EL (cell line): ENCODE results near the gene MICAL2.

Experiments
- DNase-seq: peaks from one replicate; pipeline ENCODE4 v3.0.0-alpha.2; 2016

The MICAL2 gene

GRCh38 chr11:12278766-12279671, 168.6 kb downstream of the MICAL2 start:
- DNase-seq = no peak

DNA sequence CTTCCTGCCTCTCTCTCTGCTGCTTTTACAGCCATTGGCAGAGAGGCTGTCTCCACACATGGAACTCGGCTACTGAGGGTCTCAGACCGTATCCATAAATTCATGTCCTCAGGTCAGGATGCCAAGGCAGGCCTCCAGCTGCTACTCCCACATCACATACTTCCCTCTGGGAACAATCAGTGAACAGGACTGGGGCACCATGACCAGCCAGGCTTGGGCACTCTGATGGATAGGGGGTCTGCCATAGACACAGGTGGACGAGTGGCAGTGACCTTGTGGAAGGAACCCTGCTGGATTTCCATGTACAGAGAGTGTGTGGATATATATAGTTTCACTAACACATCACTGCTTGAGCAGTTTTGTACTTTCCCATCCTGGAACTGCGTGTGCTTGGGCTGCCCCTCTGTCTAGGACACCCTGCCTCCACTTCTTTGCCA, 169.3 kb downstream of the MICAL2 start:
- DNase-seq = no peak

DNA sequence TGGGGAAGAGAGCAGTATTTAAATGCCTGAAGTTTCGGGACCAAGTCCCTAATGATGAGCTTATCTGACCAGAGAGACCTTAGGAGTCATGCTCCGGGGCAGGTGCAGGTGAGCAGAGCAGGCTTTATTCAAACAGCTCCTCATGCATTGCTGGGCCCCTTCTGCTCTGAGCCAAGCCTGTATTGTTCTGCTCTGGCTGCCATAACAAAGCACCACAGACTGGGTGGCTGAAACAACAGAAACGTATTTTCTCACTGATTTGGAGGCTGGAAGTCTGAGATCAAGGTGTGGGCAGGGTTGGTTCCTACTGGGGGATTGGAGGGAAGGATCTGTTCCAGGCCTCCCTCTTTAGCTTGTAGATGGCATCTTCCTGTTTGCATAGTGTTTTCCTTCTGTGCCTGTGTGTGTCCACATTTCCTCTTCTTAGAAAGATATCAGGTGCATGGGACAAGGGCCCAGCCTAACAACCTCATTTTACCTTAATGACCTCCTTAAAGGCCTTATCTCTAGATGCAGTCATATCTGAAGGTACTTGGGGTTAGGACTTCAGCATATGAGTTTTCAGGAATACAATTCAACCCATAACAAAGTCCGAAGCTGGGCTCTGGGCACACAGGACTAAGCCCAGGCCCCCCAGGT, 169.9 kb downstream of the MICAL2 start:
- DNase-seq = no peak

GRCh38 chr11:12280838-12281565, 170.6 kb downstream of the MICAL2 start:
- no peak for DNase-seq

DNA sequence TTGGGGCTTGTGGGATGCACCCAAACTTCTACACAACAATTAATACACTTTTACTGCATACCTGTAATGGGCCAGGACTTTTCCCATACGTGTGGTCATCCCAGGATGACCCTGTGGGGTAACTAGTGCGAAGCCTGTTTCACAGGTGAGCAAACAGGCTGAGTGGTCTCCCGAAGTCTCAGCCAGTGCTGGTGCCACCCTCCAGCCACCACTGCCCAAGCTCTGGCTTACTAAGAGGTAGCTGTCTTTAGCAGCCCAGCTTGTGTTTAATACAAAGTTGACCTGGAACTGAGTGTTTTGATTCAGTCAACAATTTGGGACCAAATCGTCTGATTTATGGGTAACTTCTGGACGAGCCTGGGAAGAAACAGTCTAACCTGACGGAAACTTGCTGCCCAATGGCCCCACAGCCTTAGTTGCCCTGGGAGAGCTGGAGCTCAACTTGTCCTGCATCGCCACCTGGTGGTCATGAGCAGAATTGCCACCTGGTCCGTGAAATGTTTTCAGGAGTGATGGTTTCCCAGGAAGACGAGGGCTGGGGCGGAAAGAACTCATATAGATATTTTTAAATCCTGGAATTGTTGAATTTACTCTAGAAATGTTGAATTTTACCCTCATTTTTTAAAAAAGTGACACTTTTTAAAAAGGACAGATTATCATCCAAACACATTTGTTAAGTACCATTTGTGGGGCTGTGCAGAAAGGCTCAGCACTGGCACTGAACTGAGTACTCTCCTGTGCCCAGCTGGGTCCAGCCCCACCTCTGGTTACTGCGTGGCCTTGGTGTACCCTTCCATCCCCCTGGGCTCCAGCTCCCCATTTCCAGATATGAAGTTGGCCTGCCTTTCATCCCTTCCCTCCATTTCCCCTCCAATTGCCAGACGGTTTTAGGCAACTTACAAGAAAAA, 171.4 kb downstream of the MICAL2 start:
- DNase-seq = peak; percentile 83

GRCh38 chr11:12282676-12283075, 172.3 kb downstream of the MICAL2 start:
- no peak for DNase-seq

DNA sequence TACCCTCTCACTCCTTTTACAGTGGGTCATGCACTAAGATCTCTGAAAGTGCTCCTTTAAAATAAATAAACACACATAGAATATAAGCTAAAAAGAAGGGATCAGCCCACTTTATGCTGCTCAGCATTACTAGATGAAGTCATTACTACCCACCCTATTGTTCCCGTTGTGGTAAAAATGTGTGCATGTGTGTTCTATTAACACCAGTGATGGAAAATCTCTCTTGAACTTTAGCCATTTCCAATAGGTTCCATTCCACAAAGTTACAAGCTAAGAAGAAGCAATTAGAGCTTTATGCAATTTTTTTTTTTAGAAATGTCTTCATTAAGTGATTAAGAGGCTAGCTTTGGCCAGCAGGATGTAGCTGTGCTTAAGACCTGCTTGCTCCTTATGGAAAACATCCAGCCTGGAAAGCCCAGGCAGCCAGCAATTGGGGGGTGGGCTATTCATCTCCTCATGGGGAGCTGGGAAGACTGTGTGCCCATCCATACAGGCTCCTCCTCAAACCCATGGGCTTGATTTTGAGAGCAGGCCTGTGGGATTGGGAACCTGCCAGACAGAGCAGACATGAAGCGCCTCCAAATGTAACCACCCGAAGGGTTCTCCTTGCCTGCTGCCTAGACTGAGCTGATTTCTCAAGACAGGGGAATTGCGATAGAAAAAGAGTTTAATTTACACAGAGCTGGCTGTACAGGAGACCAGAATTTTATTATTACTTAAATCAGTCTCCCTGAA, 174.1 kb downstream of the MICAL2 start:
- DNase-seq = peak; percentile 69

GRCh38 chr11:12285106-12285505, 174.7 kb downstream of the MICAL2 start:
- peak; percentile 94 for DNase-seq

GRCh38 chr11:12285811-12286222, 175.4 kb downstream of the MICAL2 start:
- DNase-seq = peak; percentile 38

DNA sequence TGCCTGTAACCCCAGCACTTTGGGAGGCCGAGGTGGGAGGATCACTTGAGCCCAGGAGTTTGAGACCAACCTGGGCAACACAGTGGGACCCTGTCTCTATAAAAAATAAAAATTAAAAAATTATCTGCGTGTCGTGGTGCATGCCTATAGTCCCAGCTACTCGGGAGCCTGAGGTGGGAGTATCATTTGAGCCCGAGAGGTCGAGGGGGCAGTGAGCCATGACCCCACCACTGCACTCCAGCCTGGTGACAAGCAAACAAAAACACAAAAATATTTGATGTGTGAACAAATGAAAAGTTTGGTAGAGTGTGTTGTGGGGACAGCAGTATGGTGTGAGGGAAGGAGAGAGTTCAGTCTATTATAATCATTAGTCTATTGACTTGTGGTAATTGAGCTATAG, 176.2 kb downstream of the MICAL2 start:
- no peak for DNase-seq

GRCh38 chr11:12287009-12287373, 176.6 kb downstream of the MICAL2 start:
- peak; percentile 98 for DNase-seq

DNA sequence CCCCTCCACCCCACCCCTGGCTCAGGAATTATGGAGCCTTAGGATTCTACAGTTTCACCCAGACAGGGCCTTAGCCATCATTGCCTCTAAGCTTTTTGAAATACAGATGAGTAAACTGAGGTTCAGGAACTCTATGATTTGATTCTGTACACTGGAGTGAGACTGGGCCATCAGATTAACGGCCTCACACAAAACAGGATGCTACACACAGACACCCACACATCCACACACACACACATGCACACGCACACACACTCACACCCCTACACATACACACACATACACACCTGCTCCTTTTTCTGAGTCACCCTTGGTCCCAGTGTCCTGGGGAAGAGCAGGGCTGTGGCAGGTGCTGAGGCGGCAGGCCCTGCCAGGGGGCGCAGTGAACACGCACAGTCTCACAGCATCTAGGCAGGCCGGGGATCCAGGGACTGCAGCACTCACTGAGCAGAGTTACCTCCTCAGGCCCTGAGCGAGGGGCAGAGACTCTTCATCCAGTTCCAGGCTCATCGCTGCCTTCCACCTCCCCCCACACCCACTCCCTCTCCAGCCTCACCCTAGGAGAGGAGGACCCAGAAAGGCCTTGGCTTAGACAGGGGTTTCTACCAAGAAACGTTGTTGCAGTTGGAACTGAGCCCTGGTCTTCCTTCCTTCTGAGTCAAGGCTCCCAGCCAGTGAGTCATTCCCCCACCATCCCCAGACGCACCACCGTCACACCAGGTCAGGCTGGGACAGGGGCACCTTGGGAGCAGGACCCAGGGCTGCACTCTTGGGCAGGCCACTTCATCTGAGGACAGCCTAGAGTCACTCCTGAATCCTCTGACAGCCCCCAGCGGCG, 177.2 kb downstream of the MICAL2 start:
- DNase-seq = peak; percentile 97

GRCh38 chr11:12288212-12288930, 178.0 kb downstream of the MICAL2 start:
- peak; percentile 93 for DNase-seq

- no peak for DNase-seq
Observed at GRCh38 chr11:12288931-12289666, 178.7 kb downstream of the MICAL2 start.

GRCh38 chr11:12289667-12290476, 179.5 kb downstream of the MICAL2 start:
- no peak for DNase-seq

DNA sequence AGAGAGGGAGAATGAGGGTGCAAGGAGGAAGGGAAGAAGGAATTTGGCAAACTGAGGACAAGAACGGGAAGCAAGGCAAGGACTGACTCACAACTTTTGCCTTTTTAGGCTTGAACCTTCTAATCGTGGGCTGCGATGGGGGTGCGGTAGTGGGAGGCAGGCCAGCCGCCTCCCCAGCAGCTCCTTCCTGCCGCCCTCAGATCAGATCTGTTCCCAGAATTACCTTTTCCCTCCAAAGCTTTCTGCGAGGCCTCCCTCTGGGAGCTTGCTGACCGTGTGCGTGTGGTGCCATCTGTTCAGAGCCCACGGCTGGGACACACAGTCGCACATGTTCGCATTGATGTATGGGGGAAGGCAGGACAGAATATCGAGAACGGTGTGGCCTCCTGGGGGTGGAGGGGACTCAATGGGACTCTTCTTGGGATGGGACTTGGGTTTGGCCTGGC, 180.1 kb downstream of the MICAL2 start:
- no peak for DNase-seq

DNA sequence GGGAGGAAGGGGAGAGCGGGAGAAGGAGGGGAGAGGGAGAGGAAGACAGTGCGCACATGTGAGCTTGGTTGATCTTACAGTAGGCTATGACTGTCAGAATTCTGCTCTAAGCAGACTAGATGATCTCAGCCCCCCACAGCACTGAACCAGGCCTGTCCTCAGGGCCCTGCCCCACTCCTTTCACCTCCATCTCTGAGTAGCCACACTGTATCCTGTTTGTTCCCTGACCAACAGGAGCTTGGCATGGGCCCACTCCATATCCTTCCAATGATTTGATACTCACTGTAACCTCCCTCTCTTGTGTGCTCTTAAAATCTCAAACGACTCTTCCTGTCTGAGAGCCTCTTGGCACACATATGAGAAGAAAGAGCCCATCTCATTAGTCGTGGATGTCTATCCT, 180.9 kb downstream of the MICAL2 start:
- no peak for DNase-seq

DNA sequence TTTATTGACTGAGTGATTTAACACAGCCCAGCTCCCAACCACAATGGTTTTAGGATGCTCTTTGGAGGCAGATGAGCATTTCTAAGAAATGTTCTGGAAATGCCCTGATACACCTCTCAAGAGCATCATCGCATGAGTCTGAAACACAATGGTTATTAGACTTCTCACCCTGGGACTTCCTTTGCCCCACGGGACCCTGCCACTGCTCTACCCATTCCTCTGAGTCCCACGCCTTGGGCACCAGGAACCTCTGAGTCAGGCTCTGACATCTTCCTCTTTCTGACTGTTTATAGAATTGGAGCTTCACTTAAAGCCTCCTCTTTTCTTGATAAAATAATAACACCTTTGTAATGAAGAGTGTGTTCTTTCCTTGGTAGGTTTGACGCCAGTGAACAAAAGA, 181.4 kb downstream of the MICAL2 start:
- DNase-seq = no peak
